HG03575 (cell line): ENCODE measurements around the gene LCTL.

Experiments used
- ATAC-seq: cut with Tn5 transposase; IDR thresholded peaks from one replicate; pipeline ENCODE4 v1.9.1; 2021; ENCODE audit not compliant: unreplicated experiment, insufficient number of reproducible peaks, low FRiP score; ENCODE audit errors: extremely low read depth

LCTL gene

DNA sequence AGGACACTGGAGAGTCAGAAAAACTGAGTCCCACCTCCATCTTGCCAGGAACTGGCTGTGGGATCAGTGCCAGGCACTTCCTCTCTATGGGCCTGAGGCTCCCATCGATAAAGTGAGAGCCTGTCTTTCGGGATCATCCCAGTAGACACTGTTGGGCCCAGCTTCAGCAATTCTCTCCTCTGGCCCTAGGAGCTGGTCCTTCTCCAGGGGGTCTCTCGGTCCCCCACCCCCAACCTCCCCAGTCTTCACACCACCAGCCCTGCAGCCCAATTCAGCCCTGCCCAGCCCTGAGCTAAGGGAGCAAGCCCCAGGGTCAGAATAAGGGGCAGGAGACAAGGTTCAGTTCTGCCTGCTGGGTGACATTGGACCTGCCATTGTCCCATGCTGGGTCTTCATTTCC is 4.5 kb upstream of the LCTL start:
- no peak for ATAC-seq

DNA sequence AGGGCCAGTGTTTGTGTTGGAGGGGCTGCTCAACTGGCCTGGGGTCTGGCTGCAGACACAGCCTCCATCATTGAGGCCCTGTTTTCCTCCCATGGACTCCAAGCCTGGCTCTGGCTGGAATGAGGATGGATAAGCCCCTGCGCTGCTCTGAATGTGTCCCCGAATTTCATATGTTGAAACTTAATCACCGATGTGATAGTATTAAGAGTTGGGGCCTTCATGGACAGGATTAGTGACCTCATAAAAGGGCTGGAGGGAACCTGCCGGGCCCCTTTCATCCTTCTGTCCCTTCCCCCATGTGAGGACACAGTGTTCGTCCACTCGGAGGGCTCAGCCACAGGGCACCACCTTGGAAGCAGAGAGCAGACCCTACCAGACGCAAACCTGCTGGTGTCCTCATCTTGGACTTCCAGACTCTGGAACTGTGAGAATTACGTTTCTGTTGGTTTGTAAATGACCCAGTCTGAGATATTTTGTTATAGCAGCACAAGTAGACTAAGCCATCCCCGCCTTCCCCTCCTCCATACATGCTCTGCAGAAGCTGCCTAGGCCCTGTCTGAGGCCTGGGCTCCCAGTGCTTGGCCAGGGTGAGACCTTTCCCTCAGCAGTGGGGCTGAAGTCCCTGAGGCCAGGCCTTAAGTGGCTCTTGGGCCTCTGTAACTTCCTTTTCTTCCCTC is 3.8 kb upstream of the LCTL start:
- no peak for ATAC-seq

DNA sequence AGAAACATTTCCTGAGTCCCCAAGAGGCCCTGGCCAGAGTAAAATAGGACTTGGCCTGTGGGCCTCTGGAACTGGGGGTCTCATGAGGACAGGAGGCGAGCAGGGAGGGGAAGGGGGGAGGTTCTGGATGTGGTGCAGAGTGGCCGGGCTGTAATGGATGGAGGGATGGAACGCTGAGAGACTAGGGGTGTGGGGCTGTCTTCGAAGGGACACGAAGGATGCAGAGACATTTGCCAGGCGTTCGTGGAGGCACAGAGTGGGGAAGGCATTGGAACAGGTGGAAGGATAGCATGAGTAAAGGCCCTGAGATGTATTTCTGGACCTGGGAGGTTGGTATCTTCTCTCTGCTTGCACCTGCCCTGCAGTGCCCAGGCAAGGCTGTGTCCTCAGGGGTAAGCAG is 2.1 kb upstream of the LCTL start:
- ATAC-seq, result no peak

DNA sequence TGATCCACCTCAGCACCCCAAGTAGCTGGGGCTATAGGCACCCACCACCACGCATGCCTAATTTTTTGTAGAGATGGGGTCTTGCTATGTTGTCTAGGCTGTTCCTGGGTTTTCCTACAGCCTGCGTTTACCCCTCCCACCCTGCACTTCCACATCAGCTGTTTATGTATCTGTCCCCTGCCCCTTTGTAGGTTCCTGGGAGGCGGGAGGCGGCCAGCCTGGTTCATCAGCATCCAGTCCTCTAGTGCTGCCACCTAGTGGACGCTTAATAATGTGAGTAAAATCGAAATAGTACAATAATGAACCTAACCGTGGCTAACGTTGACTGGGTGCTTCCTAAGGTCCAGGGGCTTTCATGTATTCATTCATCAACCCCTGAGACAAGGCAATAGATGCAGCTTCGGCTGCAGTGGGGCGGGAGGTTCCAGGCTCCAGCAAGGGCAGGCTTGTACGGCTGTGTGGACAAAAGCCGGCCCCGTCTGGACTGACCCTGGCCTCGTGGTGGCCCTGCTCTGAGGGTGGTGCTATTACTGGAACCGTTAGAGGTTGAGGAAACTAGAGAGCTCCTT is 1.2 kb upstream of the LCTL start:
- ATAC-seq, result no peak

DNA sequence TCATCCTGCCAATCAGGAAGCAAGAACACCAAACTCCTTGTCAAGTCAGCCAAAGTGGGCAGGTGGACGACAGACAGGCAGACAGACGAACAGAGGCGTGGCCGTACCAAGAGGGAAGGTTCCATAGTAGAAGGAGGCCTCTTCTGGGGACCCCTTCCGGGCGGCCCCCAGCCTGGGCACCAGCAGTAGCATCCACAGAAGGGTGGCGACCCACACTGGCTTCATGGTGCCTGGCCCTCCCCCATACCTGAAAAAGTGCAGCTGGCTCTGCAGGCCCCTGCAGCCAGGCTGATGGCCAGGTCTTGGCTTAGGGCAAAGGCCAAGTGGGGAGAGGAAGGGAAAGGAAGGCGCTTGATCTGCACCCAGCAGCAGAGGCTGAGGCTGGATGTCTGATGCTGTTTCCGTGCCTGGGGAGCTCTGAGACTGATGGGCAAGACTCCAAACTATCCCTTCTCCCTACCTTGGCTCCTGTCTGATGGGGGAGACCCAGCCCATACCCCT is 607 bp downstream of the LCTL start:
- no peak for ATAC-seq

- ATAC-seq, result no peak
These were observed 1.4 kb downstream of the LCTL start for GRCh38 chr15:66564136-66565041.

DNA sequence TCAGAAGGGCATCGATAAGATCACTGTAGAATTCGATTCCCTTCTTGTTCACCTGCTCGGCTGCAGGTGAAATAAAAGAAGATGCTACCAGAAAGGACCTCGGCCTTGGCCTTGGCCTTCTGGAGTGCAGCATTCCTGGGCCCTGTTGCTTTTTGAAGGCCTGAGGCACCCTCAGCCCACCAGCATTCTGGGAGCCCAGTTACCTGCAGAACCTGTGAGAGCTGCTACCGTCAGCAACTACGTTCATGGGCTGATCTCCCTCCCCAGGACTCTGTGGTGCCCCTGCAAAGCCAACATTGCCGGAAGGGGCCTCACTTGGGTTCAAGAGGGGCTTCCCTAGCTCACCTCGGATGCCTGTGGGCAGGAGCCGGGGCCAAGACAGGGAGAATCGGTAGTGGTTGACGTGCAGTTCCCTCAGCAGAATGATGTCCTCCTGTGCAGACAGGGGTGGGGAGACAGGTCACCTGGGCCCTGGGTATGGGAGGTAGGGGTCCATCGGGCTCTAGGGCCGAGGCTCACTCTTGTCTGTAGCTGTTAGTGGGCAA is 2.2 kb downstream of the LCTL start:
- ATAC-seq, result no peak

DNA sequence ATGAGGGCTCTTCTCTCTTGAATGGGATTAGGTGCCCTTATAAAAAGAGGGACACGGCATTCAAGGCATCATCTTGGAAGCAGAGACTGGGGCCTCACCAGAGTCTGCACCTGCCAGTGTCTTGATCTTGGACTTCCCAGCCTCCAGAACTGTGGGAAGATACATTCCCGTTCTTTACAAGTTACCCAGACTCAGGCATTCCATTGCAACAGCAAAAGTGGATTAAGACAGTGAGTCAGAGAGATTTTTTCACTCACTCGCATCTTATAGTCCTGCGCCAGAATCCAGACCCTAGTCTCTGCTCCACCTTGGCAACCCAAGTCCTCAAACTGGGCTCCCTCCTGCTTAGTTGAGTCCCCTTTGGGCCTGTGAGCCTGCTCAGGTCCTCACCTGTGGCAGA is 2.7 kb downstream of the LCTL start:
- ATAC-seq, result no peak

GRCh38 chr15:66560856-66561525 is 4.8 kb downstream of the LCTL start:
- no peak for ATAC-seq

GRCh38 chr15:66558271-66558670 is 7.5 kb downstream of the LCTL start:
- no peak for ATAC-seq

- ATAC-seq, result no peak
These were observed 10.1 kb downstream of the LCTL start for GRCh38 chr15:66555685-66556084.

DNA sequence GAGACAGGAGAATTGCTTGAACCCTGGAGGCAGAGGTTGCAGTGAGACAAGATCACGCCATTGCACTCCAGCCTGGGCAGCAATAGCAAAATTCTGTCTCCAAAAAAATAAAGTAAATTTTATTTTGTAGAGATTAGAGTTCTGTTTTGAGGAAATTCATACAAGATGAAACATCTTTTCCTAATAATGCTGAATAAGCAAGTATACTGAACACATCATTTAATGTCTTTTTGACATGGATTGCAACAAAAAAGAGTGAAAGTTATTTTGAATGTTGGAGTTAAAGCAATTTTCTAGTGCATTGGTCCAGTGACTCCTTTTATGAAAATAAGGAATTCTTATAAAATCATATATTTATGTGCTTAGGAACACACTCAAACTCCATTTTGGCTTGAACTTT is 20.5 kb downstream of the LCTL start:
- no peak for ATAC-seq

DNA sequence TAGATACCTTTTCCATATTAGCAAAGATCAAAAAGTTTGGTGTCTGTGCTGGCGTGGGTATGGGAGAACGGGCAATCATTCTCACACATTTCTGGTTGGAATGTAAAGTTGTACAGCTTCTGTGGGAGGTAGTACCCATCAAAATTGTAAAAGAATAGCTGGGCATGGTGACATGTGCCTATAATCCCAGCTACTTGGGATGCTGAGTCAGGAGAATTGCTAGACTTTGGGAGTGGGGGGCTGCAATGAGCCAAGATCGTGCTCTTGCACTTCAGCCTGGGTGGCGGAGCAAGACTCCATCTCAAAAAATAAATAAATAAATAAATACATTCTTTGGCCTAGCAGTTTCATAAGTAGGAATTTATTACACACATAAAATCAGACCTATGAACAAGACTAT is 22.9 kb downstream of the LCTL start:
- no peak for ATAC-seq

DNA sequence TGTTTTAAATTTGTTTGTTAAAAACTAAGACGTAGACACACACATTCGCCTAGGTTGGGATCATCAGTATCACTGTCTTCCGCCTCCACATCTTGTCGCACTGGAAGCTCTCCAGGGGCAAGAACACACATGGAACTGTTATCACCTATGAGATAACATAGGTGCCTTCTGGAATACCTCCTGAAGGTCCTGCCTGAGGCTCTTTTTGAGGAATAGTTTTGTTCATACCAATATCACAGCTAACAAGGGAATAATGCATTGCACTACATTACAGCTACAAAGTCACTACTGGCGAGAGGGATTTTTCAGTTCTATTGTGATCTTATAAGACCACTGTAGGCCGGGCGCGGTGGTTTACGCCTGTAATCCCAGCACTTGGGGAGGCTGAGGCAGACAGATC is 30.7 kb downstream of the LCTL start:
- no peak for ATAC-seq

DNA sequence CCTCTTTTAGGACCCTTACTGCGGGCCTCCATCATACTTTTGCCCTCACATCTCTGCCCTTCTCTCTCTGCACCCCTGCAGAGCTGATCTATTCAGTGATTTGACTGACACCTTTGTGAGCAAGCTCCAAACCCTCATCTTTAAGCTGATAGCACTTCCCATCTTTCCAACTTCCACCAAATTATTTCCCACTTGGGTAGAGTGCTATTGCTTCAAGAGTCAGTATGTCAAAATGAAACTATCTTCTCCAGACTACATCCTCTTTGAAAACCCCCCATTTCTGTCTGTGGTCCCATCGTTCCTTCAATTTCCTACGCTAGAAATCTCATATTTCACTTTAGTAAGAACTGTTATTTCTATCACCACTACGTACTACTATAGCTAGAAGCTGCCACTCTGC is 41.0 kb downstream of the LCTL start:
- no peak for ATAC-seq

DNA sequence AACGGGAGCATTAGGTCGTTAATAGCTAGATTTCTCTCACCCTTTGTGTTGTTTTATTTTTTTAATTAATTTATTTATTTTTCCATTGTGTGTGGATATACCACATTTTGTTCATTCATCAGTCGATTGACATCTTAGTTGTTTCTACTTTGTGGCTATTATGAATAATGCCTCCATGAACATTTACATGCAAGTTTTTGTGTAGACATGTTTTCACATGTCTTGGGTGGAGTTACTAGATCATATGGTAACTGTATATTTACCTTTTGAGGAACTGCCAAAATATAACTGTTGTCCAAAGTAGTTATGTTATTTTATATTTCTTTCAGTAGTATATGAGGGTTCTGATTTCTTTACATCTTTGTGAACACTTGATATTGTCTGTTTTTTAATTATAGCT is 41.9 kb downstream of the LCTL start:
- ATAC-seq, result no peak

- no peak for ATAC-seq
These were observed 49.9 kb downstream of the LCTL start for GRCh38 chr15:66515901-66516322.

DNA sequence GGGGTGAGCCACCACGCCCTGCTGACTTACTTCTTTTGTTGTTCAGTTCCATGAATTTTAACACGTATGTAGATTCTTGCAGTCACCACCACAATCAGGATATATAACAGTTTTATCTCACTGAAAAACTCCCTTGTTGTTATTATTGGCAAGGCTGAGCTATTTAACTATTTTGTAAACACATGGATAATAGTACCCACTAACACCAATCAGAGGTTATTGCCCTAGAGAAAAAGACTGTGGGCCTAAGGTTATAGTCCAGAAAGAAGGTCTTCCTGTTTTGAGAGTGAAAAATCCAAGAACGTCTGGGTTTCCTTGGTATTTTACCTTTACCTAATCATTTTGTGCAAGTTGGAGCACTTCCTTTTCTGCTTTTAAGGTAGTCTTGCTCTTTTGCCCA is 51.2 kb downstream of the LCTL start:
- no peak for ATAC-seq

GRCh38 chr15:66508293-66508883 is 57.4 kb downstream of the LCTL start:
- no peak for ATAC-seq
